ENCODE results near the gene TFCP2L1. TPM values are rescaled to one million over a fixed set of nuclear protein-coding genes. Genes with fewer than 3 reads are reported as not detected.

The TFCP2L1 gene
- total RNA-seq, 4 donors from 2014 or later: 0.20 to 0.63 (median 0.41) TPM

GRCh38 chr2:121245913-121246312 lies 39.1 kb downstream of the TFCP2L1 start:
- TF ChIP-seq POLR2A (IDR thresholded peaks at IDR 0.05): no peak
- no peak for TF ChIP-seq CTCF (IDR thresholded peaks at IDR 0.05)
- TF ChIP-seq EP300 (IDR thresholded peaks at IDR 0.05): no peak
- H3K36me3 ChIP-seq: no peaks in the 10 kb centered on the region
- H3K27me3 ChIP-seq: no peaks in the 10 kb centered on the region
- WGBS, 2 donors: 86 to 93% methylated on average over 4 of the region's 4 CpGs
- no peak overlapping the region for H3K4me3 ChIP-seq
- no peaks in the 10 kb centered on the region for H3K9me3 ChIP-seq
- no peak overlapping the region for H3K27ac ChIP-seq
- H3K4me1 ChIP-seq: no peaks in the 10 kb centered on the region
- no peak for DNase-seq (ENCODE audit: low spot score in 2 of 2)

GRCh38 chr2:121245120-121245820 lies 39.7 kb downstream of the TFCP2L1 start:
- no peak for TF ChIP-seq EP300 (IDR thresholded peaks at IDR 0.05)
- no peak for TF ChIP-seq POLR2A (IDR thresholded peaks at IDR 0.05)
- TF ChIP-seq CTCF (IDR thresholded peaks at IDR 0.05): no peak
- no peaks in the 10 kb centered on the region for H3K27me3 ChIP-seq
- no peak for DNase-seq (ENCODE audit: low spot score in 2 of 2)
- no peak overlapping the region for H3K27ac ChIP-seq
- no peaks in the 10 kb centered on the region for H3K4me1 ChIP-seq
- no peaks in the 10 kb centered on the region for H3K9me3 ChIP-seq
- no peaks in the 10 kb centered on the region for H3K36me3 ChIP-seq
- no peak overlapping the region for H3K4me3 ChIP-seq
- WGBS, 2 donors: 86 to 87% methylated on average over 13 of the region's 13 CpGs

- no peak overlapping the region for H3K27ac ChIP-seq
- H3K4me1 ChIP-seq: no peaks in the 10 kb centered on the region
- no peak for TF ChIP-seq EP300 (IDR thresholded peaks at IDR 0.05)
- no peak for TF ChIP-seq CTCF (IDR thresholded peaks at IDR 0.05)
- no peaks in the 10 kb centered on the region for H3K27me3 ChIP-seq
- no peaks in the 10 kb centered on the region for H3K36me3 ChIP-seq
- DNase-seq (ENCODE audit: low spot score in 2 of 2): no peak
- no peak overlapping the region for H3K4me3 ChIP-seq
- no peaks in the 10 kb centered on the region for H3K9me3 ChIP-seq
- WGBS, 2 donors: 86 to 96% methylated on average over 11 of the region's 11 CpGs
Measured at GRCh38 chr2:121244616-121245015, 40.4 kb downstream of the TFCP2L1 start.

- no peak for TF ChIP-seq CTCF (IDR thresholded peaks at IDR 0.05)
- no peak for TF ChIP-seq EP300 (IDR thresholded peaks at IDR 0.05)
- no peak for TF ChIP-seq POLR2A (IDR thresholded peaks at IDR 0.05)
- no peak for DNase-seq (ENCODE audit: low spot score in 2 of 2)
- Histone ChIP-seq H3K9me3 (no peaks in the 10 kb centered on the region), H3K36me3 (no peaks in the 10 kb centered on the region), H3K4me1 (no peaks in the 10 kb centered on the region), H3K27ac (no peak overlapping the region), H3K4me3 (no peak overlapping the region), H3K27me3 (no peaks in the 10 kb centered on the region)
- 79 to 82% methylated on average over 16 of the region's 16 CpGs for WGBS, 2 donors
Measured at GRCh38 chr2:121243821-121244460, 41.1 kb downstream of the TFCP2L1 start.

- DNase-seq (ENCODE audit: low spot score in 2 of 2): no peak
- TF ChIP-seq CTCF (IDR thresholded peaks at IDR 0.05): no peak
- TF ChIP-seq POLR2A (IDR thresholded peaks at IDR 0.05): no peak
- TF ChIP-seq EP300 (IDR thresholded peaks at IDR 0.05): no peak
- Histone ChIP-seq H3K36me3 (no peaks in the 10 kb centered on the region), H3K27me3 (no peaks in the 10 kb centered on the region), H3K4me3 (no peak overlapping the region), H3K9me3 (no peaks in the 10 kb centered on the region), H3K4me1 (no peaks in the 10 kb centered on the region), H3K27ac (no peak overlapping the region)
- 79 to 85% methylated on average over 9 of the region's 9 CpGs for WGBS, 2 donors
Measured at GRCh38 chr2:121242976-121243375, 42.0 kb downstream of the TFCP2L1 start.
